Effector memory CD4-positive, alpha-beta T cell (primary cell): Measurements from ENCODE around the gene GNAI1.

Source experiments
- DNase-seq, 3 donors: peaks; one replicate each; pipeline ENCODE4 v3.0.0-alpha.2; 2020
- H3K27ac ChIP-seq: 2 replicates; pipeline ENCODE4 v1.7.0; 2013; ENCODE audit warnings: mild to moderate bottlenecking, low read length, moderate library complexity; ENCODE audit not compliant: insufficient read depth, poor library complexity, severe bottlenecking
- H3K27me3 ChIP-seq: replicated peaks from 2 replicates; pipeline ENCODE4 v1.7.0; 2013; ENCODE audit warnings: mild to moderate bottlenecking, low read length; ENCODE audit not compliant: insufficient read depth, control insufficient read depth, poor library complexity, severe bottlenecking
- H3K36me3 ChIP-seq: 2 replicates; pipeline ENCODE4 v1.7.0; 2013; ENCODE audit warnings: mild to moderate bottlenecking, low read length, moderate library complexity; ENCODE audit not compliant: control insufficient read depth, insufficient read depth
- H3K4me1 ChIP-seq: 2 replicates; pipeline ENCODE4 v1.7.0; 2013; ENCODE audit warnings: low read length, mild to moderate bottlenecking; ENCODE audit not compliant: control insufficient read depth, insufficient read depth, poor library complexity, severe bottlenecking
- H3K4me3 ChIP-seq: 2 replicates; pipeline ENCODE4 v1.7.0; 2013; ENCODE audit warnings: low read length, low read depth, mild to moderate bottlenecking; ENCODE audit not compliant: insufficient read depth, poor library complexity, severe bottlenecking
- H3K9me3 ChIP-seq: 2 replicates; pipeline ENCODE4 v1.7.0; 2013; ENCODE audit warnings: mild to moderate bottlenecking, low read length, moderate library complexity; ENCODE audit not compliant: control insufficient read depth

The GNAI1 gene

DNA sequence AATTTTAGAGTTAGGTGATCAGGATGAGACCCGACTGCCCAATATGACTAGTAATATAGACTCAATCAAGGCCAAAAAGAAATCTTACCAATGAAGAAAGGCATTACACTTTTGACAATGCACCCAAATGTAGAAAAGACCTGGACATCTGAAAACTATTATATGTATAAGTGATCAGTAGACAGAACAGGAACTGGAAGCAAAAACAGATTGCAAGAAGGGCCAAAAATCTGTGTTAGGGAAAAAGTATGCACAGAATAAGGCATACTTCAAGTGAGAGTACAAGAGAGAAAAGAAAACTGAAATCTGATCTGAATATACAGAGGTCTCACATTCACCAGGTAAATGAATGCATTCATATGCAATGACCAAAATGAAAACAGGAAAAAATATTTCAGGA lies 107.0 kb downstream of the GNAI1 start:
- H3K27me3 ChIP-seq, result no peaks in the 10 kb centered on the region
- no peak overlapping the region for H3K4me3 ChIP-seq
- no peak overlapping the region for H3K27ac ChIP-seq
- H3K9me3 ChIP-seq, result no peaks in the 10 kb centered on the region
- no peaks in the 10 kb centered on the region for H3K36me3 ChIP-seq
- no peaks in the 10 kb centered on the region for H3K4me1 ChIP-seq
- no peak for DNase-seq

GRCh38 chr7:80243425-80243824 lies 108.8 kb downstream of the GNAI1 start:
- no peaks in the 10 kb centered on the region for H3K9me3 ChIP-seq
- DNase-seq, result no peak
- H3K36me3 ChIP-seq, result no peaks in the 10 kb centered on the region
- H3K27me3 ChIP-seq, result no peaks in the 10 kb centered on the region
- no peak overlapping the region for H3K27ac ChIP-seq
- no peaks in the 10 kb centered on the region for H3K4me1 ChIP-seq
- no peak overlapping the region for H3K4me3 ChIP-seq

- Histone ChIP-seq H3K36me3 (no peaks in the 10 kb centered on the region), H3K9me3 (no peaks in the 10 kb centered on the region), H3K4me3 (no peak overlapping the region), H3K27me3 (no peaks in the 10 kb centered on the region), H3K27ac (no peak overlapping the region), H3K4me1 (no peaks in the 10 kb centered on the region)
- DNase-seq, result no peak
These were observed 109.7 kb downstream of the GNAI1 start for GRCh38 chr7:80244206-80244916.

DNA sequence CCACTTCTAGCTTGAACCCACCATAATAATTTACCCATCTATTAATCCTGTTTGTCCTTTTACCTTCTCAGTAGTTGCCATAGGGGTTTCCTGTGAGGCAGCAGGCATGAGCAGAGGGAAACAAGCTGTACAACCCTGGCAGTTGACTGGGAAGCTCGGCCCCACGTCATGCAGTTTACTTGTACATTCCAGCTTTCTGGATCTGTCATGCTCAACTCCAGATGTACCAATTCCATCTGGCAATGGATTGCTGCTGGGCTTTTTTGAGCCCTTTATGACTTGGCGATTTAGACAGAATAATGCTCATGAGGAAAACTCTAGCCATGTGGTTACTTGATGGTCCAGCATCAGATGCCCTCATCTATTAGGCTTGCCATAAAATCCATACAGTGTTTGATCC lies 112.5 kb downstream of the GNAI1 start:
- Histone ChIP-seq H3K36me3 (no peaks in the 10 kb centered on the region), H3K9me3 (no peaks in the 10 kb centered on the region), H3K4me3 (no peak overlapping the region), H3K27me3 (no peaks in the 10 kb centered on the region), H3K27ac (no peak overlapping the region), H3K4me1 (no peaks in the 10 kb centered on the region)
- no peak for DNase-seq

DNA sequence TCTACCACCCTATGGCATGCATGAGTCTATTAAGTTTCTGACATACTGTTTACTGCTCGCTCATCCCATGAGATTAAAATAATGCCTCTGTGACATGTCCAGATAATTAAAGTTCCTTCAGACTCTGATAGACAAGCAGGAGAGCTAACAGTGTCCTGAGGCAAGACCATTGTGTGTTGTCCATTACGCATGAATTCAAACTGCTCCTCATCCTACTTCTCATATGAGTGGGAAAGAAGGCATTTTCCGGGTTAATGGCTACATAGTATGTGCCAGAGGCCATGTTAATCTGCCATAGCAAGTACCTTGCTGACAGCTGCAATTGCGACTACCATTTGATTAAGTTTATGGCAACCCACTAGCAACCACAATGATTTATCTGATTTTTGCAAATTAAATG lies 113.3 kb downstream of the GNAI1 start:
- no peaks in the 10 kb centered on the region for H3K4me1 ChIP-seq
- H3K36me3 ChIP-seq, result no peaks in the 10 kb centered on the region
- H3K4me3 ChIP-seq, result no peak overlapping the region
- no peaks in the 10 kb centered on the region for H3K27me3 ChIP-seq
- H3K27ac ChIP-seq, result no peak overlapping the region
- no peak for DNase-seq
- H3K9me3 ChIP-seq, result no peaks in the 10 kb centered on the region

- no peak for DNase-seq
- H3K4me1 ChIP-seq, result no peaks in the 10 kb centered on the region
- no peak overlapping the region for H3K4me3 ChIP-seq
- no peaks in the 10 kb centered on the region for H3K36me3 ChIP-seq
- no peak overlapping the region for H3K27ac ChIP-seq
- H3K9me3 ChIP-seq, result no peaks in the 10 kb centered on the region
- no peaks in the 10 kb centered on the region for H3K27me3 ChIP-seq
These were observed 114.6 kb downstream of the GNAI1 start for GRCh38 chr7:80249184-80249583.

- DNase-seq, result no peak
- Histone ChIP-seq H3K27me3 (no peaks in the 10 kb centered on the region), H3K9me3 (no peaks in the 10 kb centered on the region), H3K36me3 (no peaks in the 10 kb centered on the region), H3K4me1 (no peaks in the 10 kb centered on the region), H3K4me3 (no peak overlapping the region), H3K27ac (no peak overlapping the region)
These were observed 115.1 kb downstream of the GNAI1 start for GRCh38 chr7:80249619-80250295.

GRCh38 chr7:80253237-80253636 lies 118.6 kb downstream of the GNAI1 start:
- Histone ChIP-seq H3K36me3 (no peaks in the 10 kb centered on the region), H3K4me1 (no peaks in the 10 kb centered on the region), H3K9me3 (no peaks in the 10 kb centered on the region), H3K4me3 (no peak overlapping the region), H3K27ac (no peak overlapping the region), H3K27me3 (no peaks in the 10 kb centered on the region)
- DNase-seq, result no peak

- no peaks in the 10 kb centered on the region for H3K36me3 ChIP-seq
- H3K27me3 ChIP-seq, result no peaks in the 10 kb centered on the region
- no peaks in the 10 kb centered on the region for H3K4me1 ChIP-seq
- H3K9me3 ChIP-seq, result no peaks in the 10 kb centered on the region
- no peak for DNase-seq
- H3K27ac ChIP-seq, result no peak overlapping the region
- H3K4me3 ChIP-seq, result no peak overlapping the region
These were observed 119.0 kb downstream of the GNAI1 start for GRCh38 chr7:80253653-80254052.

- Histone ChIP-seq H3K27me3 (no peaks in the 10 kb centered on the region), H3K27ac (no peak overlapping the region), H3K4me1 (no peaks in the 10 kb centered on the region), H3K4me3 (no peak overlapping the region), H3K9me3 (no peaks in the 10 kb centered on the region), H3K36me3 (no peaks in the 10 kb centered on the region)
- DNase-seq, result no peak
These were observed 121.0 kb downstream of the GNAI1 start for GRCh38 chr7:80255656-80256055.
